WTC11 (cell line): ENCODE results near the gene IL10RA. TPM values are rescaled to one million over a fixed set of nuclear protein-coding genes. Genes with fewer than 3 reads are reported as not detected.

Source experiments
- ATAC-seq: fragments of 200-7000 bp; cut with Tn5 transposase; 2 replicates; pipeline ENCODE4 v1.10.0; 2021; ENCODE audit warnings: mild to moderate bottlenecking, moderate library complexity
- CTCF ChIA-PET: fragments of 300-600 bp; sonication (Branson Sonifier 250); formaldehyde crosslinking; loops from one replicate; lab custom pipeline; 2021; ENCODE audit warnings: antibody characterized with exemption; lab: Charles Lee
- POLR2A ChIA-PET: fragments of 350-600 bp; sonication (Branson Sonifier 250); formaldehyde crosslinking; loops from one replicate; lab custom pipeline; 2021; ENCODE audit warnings: antibody characterized with exemption; lab: Charles Lee
- DNase-seq: peaks from one replicate; pipeline ENCODE4 v3.0.0; 2021; ENCODE audit warnings: low spot score
- H3K27ac Mint-ChIP-seq: 2 replicates; pipeline ENCODE4 v1.8.0; 2021; ENCODE audit warnings: mixed read lengths
- H3K27me3 Mint-ChIP-seq: 2 replicates; pipeline ENCODE4 v1.8.0; 2021; ENCODE audit warnings: low read depth, mild to moderate bottlenecking, moderate library complexity, mixed read lengths
- H3K36me3 Mint-ChIP-seq: 2 replicates; pipeline ENCODE4 v1.8.0; 2021; ENCODE audit warnings: mixed read lengths
- H3K4me1 Mint-ChIP-seq: 2 replicates; pipeline ENCODE4 v1.8.0; 2022; ENCODE audit warnings: mixed read lengths
- H3K4me3 Mint-ChIP-seq: 2 replicates; pipeline ENCODE4 v1.8.0; 2021; ENCODE audit warnings: mild to moderate bottlenecking, moderate library complexity, mixed read lengths
- H3K9me3 Mint-ChIP-seq: 2 replicates; pipeline ENCODE4 v1.8.0; 2021; ENCODE audit warnings: mixed read lengths
- CREM ChIP-seq: sonication (generic); formaldehyde crosslinking; IDR thresholded peaks from 2 replicates; pipeline ENCODE4 v1.8.1; 2022; ENCODE audit warnings: mild to moderate bottlenecking, missing genetic modification reagents, moderate library complexity
- FOXJ3 ChIP-seq: sonication (generic); formaldehyde crosslinking; IDR thresholded peaks from 2 replicates; pipeline ENCODE4 v1.9.0; 2021; ENCODE audit warnings: missing genetic modification reagents, mild to moderate bottlenecking, borderline replicate concordance
- IRF2 ChIP-seq: sonication (generic); formaldehyde crosslinking; IDR thresholded peaks from 2 replicates; pipeline ENCODE4 v1.8.0; 2022; ENCODE audit warnings: low read depth, missing genetic modification reagents, borderline replicate concordance
- MXD4 ChIP-seq: fragments of 250-450 bp; sonication (Bioruptor Pico); IDR thresholded peaks from 2 replicates; pipeline ENCODE4 v1.8.0; 2021; ENCODE audit warnings: mild to moderate bottlenecking, moderate library complexity, borderline replicate concordance
- PRRX2 ChIP-seq: fragments of 250-450 bp; sonication (Bioruptor Pico); IDR thresholded peaks from 2 replicates; pipeline ENCODE4 v1.8.0; 2021; ENCODE audit warnings: mild to moderate bottlenecking
- RELA ChIP-seq: sonication (generic); formaldehyde crosslinking; IDR thresholded peaks from 2 replicates; pipeline ENCODE4 v1.8.1; 2022; ENCODE audit warnings: missing genetic modification reagents, mild to moderate bottlenecking, borderline replicate concordance
- SMAD4 ChIP-seq: sonication (generic); formaldehyde crosslinking; IDR thresholded peaks from 2 replicates; pipeline ENCODE4 v1.8.0; 2022; ENCODE audit warnings: mild to moderate bottlenecking, missing genetic modification reagents
- SOX15 ChIP-seq: fragments of 250-450 bp; sonication (Bioruptor Pico); IDR thresholded peaks from 2 replicates; pipeline ENCODE4 v1.9.0; 2021; ENCODE audit warnings: mild to moderate bottlenecking
- TEAD1 ChIP-seq: sonication (generic); formaldehyde crosslinking; IDR thresholded peaks from 2 replicates; pipeline ENCODE4 v1.8.0; 2022; ENCODE audit warnings: mild to moderate bottlenecking, missing genetic modification reagents
- TEAD4 ChIP-seq: sonication (generic); formaldehyde crosslinking; IDR thresholded peaks from 2 replicates; pipeline ENCODE4 v1.8.0; 2022; ENCODE audit warnings: mild to moderate bottlenecking, missing genetic modification reagents
- ZNF121 ChIP-seq: sonication (generic); formaldehyde crosslinking; IDR thresholded peaks from 2 replicates; pipeline ENCODE4 v1.8.0; 2023; ENCODE audit warnings: missing genetic modification reagents
- ZNF138 ChIP-seq: sonication (generic); formaldehyde crosslinking; conservative IDR thresholded peaks from 2 replicates; pipeline ENCODE4 v1.8.1; 2022; ENCODE audit warnings: mild to moderate bottlenecking, moderate library complexity, missing genetic modification reagents
- ZNF232 ChIP-seq: sonication (generic); formaldehyde crosslinking; IDR thresholded peaks from 2 replicates; pipeline ENCODE4 v1.8.0; 2022; ENCODE audit warnings: mild to moderate bottlenecking, missing genetic modification reagents
- ZNF317 ChIP-seq: sonication (generic); formaldehyde crosslinking; IDR thresholded peaks from 2 replicates; pipeline ENCODE4 v1.8.1; 2023; ENCODE audit warnings: low read depth, mild to moderate bottlenecking, moderate library complexity, missing genetic modification reagents, borderline replicate concordance
- total RNA-seq: library from RNA; stranded (reverse); gene quantifications from 3 replicates; pipeline ENCODE4 v1.2.3, GENCODE V29; 2021
- TF ChIP-seq, protein P1 (sequence below): sonication (generic); formaldehyde crosslinking; conservative IDR thresholded peaks from 2 replicates; pipeline ENCODE4 v1.8.1; 2023; ENCODE audit warnings: mild to moderate bottlenecking, low read depth, missing genetic modification reagents, moderate library complexity
- TF ChIP-seq, protein P2 (sequence below): fragments of 250-450 bp; sonication (Bioruptor Pico); conservative IDR thresholded peaks from 2 replicates; pipeline ENCODE4 v1.9.0; 2021; ENCODE audit warnings: mild to moderate bottlenecking
- TF ChIP-seq, protein P3 (sequence below): sonication (generic); formaldehyde crosslinking; IDR thresholded peaks from 2 replicates; pipeline ENCODE4 v1.8.1; 2022; ENCODE audit warnings: low read depth, missing genetic modification reagents, borderline replicate concordance
- TF ChIP-seq, protein P4 (sequence below): sonication (generic); formaldehyde crosslinking; IDR thresholded peaks from 2 replicates; pipeline ENCODE4 v1.8.1; 2022; ENCODE audit warnings: mild to moderate bottlenecking, moderate library complexity, missing genetic modification reagents
- TF ChIP-seq, protein P5 (sequence below): sonication (generic); formaldehyde crosslinking; IDR thresholded peaks from 2 replicates; pipeline ENCODE4 v1.8.1; 2022; ENCODE audit warnings: low read depth, mild to moderate bottlenecking, moderate library complexity, missing genetic modification reagents, borderline replicate concordance

Gene IL10RA
- total RNA-seq, 1 experiment from 2014 or later, result 0.74 TPM

DNA sequence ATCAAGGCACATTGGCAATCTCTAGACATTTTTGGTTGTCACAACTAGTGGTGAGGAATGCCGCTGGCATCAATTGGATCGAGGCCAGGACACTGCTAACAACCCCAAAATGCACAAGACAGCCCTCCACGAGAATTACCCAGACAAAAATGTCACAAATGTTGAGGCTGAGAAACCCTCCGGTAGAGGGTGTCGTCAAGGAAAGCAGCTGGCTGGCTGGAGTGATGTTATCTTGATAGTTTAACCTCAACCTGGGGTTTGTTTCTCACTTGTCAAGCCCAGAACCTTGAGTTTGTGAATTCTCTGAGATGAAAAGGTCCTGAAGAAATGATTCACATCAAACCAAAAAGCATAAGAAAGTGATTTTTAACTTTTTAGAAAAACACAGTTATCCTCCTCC lies 35.9 kb upstream of the IL10RA start:
- DNase-seq (no peak), ATAC-seq (no peak)
- H3K27ac Mint-ChIP-seq, result no peak overlapping the region
- no peak overlapping the region for H3K4me3 Mint-ChIP-seq
- H3K9me3 Mint-ChIP-seq, result no peaks in the 10 kb centered on the region
- no peak for TF ChIP-seq TEAD1 (CRISPR knock-in tag)
- TF ChIP-seq, protein P1, sequence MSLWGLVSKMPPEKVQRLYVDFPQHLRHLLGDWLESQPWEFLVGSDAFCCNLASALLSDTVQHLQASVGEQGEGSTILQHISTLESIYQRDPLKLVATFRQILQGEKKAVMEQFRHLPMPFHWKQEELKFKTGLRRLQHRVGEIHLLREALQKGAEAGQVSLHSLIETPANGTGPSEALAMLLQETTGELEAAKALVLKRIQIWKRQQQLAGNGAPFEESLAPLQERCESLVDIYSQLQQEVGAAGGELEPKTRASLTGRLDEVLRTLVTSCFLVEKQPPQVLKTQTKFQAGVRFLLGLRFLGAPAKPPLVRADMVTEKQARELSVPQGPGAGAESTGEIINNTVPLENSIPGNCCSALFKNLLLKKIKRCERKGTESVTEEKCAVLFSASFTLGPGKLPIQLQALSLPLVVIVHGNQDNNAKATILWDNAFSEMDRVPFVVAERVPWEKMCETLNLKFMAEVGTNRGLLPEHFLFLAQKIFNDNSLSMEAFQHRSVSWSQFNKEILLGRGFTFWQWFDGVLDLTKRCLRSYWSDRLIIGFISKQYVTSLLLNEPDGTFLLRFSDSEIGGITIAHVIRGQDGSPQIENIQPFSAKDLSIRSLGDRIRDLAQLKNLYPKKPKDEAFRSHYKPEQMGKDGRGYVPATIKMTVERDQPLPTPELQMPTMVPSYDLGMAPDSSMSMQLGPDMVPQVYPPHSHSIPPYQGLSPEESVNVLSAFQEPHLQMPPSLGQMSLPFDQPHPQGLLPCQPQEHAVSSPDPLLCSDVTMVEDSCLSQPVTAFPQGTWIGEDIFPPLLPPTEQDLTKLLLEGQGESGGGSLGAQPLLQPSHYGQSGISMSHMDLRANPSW (CRISPR knock-in tag), result no peak
- H3K4me1 Mint-ChIP-seq, result no peaks in the 10 kb centered on the region
- no peaks in the 10 kb centered on the region for H3K36me3 Mint-ChIP-seq
- peaks cover 4% of the 10 kb centered on the region; the same call in 1 of the 2 replicates for H3K27me3 Mint-ChIP-seq
- ChIA-PET CTCF (interaction anchor here (1.2 to 10.5 kb wide), 5 partner anchors 11 to 143 kb away, joined by 3 to 336 read pairs (median 5); partner anchors contain the start of gene FXYD2), POLR2A (no interaction called here)

DNA sequence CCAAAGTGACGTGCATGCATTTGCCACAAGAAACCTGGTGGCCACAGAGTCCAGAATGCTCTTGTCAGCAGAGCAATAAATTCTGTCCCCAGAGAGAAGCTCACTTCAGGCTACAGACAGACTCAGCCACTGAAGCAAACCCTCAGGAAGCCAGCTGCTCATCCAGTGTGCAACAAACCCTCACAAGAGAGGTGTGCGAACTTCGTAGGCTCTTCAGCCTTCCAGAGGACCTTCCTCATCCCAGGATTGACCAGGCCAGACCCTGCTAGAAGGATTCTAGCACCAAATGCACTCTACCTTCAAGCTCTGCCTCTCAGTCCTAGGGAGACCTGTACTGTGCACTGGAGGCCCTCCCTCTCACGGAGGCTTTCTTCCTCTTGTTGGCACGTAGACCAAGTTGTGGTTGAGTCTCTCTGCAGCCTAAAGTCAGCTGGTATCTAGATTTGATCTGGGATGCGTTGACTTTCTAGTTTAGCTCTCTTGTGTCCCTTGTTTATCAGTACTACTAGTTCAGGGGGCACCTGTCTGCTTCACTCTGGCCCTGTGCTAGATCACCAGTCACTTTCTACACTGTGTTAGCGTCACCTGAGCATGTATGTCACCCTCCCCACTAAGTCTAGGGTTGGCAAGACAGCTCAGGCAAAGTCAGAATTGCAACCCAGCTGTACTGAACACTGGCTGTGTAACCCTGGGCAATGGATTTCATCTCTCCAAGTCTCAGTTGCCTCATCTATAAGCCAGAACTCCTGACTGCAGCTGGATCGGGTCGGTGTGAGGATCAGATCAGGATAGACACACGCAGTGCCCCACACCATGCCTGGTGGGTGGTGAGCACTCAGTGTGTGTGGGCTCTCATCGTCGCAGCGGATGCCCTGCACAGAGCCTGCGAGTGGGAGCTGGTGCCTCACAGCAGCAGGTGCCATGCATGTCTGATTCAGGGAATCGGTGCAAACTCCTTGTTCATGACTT lies 34.9 kb upstream of the IL10RA start:
- POLR2A ChIA-PET, result no interaction called here
- CTCF ChIA-PET, result interaction anchor here (1.2 to 10.5 kb wide), 5 partner anchors 10 to 131 kb away, joined by 3 to 336 read pairs (median 9); partner anchors contain the start of gene FXYD2
- H3K4me3 Mint-ChIP-seq, result no peak overlapping the region

DNA sequence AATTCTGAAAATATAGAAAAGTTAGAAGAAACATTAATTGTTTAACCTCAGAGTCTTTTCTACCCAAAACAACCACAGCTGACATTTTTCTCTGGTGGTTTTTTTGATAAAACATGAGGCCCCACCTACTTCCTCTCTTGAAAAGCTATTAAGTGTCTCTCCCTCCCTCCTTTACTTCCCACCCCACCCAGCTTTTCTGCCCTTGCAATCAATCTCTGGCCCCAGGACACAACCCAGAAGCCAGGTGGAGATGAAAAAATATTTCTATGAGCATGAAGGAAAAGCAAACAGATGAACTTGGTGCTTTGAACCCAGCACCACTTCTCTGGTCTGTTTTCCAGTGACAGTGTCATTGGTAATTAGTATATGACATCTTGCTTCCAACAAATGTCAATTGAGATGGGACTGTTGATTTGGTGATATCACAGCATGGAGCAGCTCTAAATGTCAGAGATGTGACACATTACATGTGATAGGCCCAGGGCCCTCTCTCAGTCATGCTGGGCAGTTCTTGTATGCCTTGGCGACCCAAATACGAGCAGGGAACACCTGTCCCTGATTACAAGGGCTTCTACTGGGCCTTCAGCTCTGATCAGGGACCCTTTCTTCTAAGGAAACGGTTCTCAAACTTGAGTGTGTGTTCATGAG lies 33.0 kb upstream of the IL10RA start:
- Mint-ChIP-seq H3K27ac (no peak overlapping the region), H3K36me3 (no peaks in the 10 kb centered on the region), H3K27me3 (peaks cover 4% of the 10 kb centered on the region; the same call in 1 of the 2 replicates), H3K4me1 (no peaks in the 10 kb centered on the region), H3K9me3 (peaks cover 4% of the 10 kb centered on the region; the same call in 1 of the 2 replicates), H3K4me3 (no peak overlapping the region)
- CTCF ChIA-PET, result interaction anchor here (0.6 to 3.0 kb wide), 6 partner anchors 38 to 460 kb away, joined by 3 to 9 read pairs (median 4); no protein-coding TSS in a partner anchor
- POLR2A ChIA-PET, result no interaction called here
- DNase-seq, result no peak
- no peak for ATAC-seq
- TF ChIP-seq, protein P2, sequence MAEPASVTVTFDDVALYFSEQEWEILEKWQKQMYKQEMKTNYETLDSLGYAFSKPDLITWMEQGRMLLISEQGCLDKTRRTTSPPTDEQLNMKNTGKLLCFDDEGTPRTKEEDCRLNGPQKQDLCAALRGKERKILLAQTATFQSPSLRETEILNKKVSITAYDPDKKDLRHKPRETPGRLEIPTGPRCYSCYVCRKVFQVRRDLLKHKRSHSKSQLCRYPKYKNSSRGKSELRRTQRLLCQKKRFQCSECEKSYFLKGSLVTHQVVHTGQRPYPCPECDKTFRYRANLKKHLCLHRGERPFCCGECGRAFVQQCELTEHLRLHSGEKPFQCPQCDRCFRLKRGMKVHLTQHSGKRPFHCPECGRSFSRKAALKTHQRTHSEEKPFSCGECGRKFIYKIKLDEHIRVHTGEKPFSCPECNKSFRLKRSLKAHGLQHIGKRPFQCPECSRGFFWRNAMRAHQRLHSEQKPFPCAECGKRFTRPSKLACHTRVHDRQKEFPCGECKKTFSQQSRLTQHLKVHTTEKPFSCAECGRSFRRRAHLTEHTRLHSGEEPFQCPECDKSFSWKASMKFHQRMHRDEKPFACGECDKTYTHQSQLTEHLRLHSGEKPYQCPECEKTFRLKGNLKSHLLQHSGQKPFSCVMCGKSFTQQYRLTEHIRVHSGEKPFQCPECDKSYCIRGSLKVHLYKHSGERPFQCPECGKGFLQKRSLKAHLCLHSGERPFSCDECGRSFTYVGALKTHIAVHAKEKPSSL (CRISPR knock-in tag), result no peak
- TF ChIP-seq, protein P3, sequence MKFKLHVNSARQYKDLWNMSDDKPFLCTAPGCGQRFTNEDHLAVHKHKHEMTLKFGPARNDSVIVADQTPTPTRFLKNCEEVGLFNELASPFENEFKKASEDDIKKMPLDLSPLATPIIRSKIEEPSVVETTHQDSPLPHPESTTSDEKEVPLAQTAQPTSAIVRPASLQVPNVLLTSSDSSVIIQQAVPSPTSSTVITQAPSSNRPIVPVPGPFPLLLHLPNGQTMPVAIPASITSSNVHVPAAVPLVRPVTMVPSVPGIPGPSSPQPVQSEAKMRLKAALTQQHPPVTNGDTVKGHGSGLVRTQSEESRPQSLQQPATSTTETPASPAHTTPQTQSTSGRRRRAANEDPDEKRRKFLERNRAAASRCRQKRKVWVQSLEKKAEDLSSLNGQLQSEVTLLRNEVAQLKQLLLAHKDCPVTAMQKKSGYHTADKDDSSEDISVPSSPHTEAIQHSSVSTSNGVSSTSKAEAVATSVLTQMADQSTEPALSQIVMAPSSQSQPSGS, result no peak
- TF ChIP-seq RELA (CRISPR knock-in tag), result no peak
- TF ChIP-seq SOX15 (CRISPR knock-in tag), result no peak
- no peak for TF ChIP-seq ZNF138 (CRISPR knock-in tag)
- TF ChIP-seq, protein P4, sequence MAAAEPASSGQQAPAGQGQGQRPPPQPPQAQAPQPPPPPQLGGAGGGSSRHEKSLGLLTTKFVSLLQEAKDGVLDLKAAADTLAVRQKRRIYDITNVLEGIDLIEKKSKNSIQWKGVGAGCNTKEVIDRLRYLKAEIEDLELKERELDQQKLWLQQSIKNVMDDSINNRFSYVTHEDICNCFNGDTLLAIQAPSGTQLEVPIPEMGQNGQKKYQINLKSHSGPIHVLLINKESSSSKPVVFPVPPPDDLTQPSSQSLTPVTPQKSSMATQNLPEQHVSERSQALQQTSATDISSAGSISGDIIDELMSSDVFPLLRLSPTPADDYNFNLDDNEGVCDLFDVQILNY (CRISPR knock-in tag), result no peak
- TF ChIP-seq IRF2 (CRISPR knock-in tag), result no peak
- TF ChIP-seq ZNF121 (CRISPR knock-in tag), result no peak
- TF ChIP-seq SMAD4 (CRISPR knock-in tag), result no peak
- no peak for TF ChIP-seq TEAD4

More for the DNA sequence above, 34.9 kb upstream of the IL10RA start:
- no peak for DNase-seq
- Mint-ChIP-seq H3K27ac (no peak overlapping the region), H3K9me3 (no peaks in the 10 kb centered on the region), H3K27me3 (peaks cover 4% of the 10 kb centered on the region; the same call in 1 of the 2 replicates), H3K4me1 (no peaks in the 10 kb centered on the region), H3K36me3 (no peaks in the 10 kb centered on the region)
- no peak for ATAC-seq
- no peak for TF ChIP-seq FOXJ3
- no peak for TF ChIP-seq MXD4 (CRISPR knock-in tag)
- TF ChIP-seq, protein P5, sequence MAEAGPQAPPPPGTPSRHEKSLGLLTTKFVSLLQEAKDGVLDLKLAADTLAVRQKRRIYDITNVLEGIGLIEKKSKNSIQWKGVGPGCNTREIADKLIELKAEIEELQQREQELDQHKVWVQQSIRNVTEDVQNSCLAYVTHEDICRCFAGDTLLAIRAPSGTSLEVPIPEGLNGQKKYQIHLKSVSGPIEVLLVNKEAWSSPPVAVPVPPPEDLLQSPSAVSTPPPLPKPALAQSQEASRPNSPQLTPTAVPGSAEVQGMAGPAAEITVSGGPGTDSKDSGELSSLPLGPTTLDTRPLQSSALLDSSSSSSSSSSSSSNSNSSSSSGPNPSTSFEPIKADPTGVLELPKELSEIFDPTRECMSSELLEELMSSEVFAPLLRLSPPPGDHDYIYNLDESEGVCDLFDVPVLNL (CRISPR knock-in tag), result no peak
- TF ChIP-seq PRRX2 (CRISPR knock-in tag), result no peak
- TF ChIP-seq CREM (CRISPR knock-in tag), result no peak
- TF ChIP-seq, protein P2 (CRISPR knock-in tag), result no peak
- no peak for TF ChIP-seq ZNF232 (CRISPR knock-in tag)
- no peak for TF ChIP-seq ZNF317
